DMS114 treated with DMSO at 0.1 percent for 48 hours (cell line): ENCODE data around the gene PNLIPRP3.
"Not testable (repeated sequence)": the region's sequence is repeated elsewhere in the genome, so short reads cannot be mapped to it uniquely, and the experiment has no call there.

Experiments
- DNase-seq: peaks from one replicate; lab custom pipeline; 2025; ENCODE audit not compliant: unreplicated experiment; lab: John Stamatoyannopoulos, UW

Gene PNLIPRP3

DNA sequence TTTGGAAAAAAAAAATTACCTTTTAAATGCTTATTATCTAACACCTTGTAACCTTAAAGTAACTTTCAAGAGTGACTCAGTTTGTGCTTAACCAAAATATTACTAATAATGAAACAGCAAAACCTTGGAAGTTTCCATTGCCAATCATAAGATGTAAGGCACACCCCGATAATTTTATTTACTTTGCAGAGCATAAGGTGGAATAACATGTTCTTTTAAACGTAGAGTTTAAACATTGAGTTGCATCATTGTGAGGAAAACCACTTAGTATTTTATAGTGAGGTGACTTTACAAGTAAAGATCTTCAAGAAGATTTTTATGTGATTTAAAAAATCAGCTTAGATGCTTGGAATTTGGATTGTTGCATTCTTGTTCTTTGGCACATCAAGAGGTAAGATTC lies at the start of gene PNLIPRP3:
PNLIPRP3 (plus strand) TSS at position 177 of the 400 bp plus-strand sequence; CDS start at position 343, 166 bp downstream.
- DNase-seq, result no peak

- DNase-seq, result no peak
Measured at GRCh38 chr10:116382290-116382689, 45.4 kb upstream of the PNLIPRP3 start.

DNA sequence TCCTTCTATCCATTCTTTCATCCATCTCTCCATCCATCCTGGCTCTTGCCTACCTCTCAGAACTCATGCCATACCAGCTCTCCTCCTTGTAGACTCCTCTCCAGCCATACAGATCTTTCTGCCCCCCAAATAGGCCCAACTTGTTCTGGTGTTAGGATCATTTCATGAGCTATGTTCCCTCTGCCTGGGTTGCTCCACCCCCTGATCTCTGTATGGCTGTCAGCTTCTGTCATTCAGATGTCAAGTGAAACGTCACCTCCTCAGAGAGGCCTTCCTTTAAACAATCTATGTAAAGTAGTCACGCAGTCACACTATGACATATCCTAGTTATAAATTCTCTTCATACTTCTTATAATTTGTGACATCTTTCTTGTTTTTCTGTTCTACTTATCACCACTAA lies 42.3 kb upstream of the PNLIPRP3 start:
- DNase-seq, result no peak

DNA sequence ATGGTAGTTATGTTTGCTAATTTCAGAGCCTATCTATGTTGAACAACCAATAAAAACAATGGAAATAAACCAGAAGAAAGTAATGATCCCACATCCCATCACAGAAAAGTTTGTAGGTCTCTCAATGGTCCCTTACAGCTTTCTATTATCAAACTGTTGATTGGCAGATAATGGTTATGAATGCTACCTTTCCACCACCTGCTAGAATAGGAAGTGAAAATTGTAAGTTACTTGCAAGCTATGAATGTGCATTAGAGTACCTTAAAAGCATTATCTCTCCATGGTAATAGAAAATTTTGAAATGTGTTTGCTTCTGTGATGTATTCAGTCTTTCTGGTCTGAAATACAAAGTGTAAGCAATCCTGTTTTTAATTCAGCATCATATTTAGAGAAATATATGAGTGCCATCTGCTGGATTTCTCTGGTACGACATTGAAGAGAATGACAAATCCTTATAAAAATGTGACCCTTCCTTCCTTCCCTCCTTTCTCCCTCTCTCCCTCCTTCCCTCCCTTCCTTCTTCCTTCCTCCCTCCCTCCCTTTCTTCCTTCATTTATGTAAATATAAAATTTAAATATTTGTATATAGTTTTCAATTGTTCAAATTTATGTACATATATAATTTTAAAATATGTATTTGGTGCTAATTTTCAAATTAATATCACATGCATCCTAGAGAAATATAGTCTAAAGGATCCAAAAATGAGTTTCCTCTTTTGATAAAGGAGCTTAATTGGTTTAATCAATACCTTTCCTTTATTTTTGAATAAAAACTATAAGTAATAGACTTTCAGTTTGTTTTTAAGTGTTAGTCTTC lies 41.4 kb upstream of the PNLIPRP3 start:
- DNase-seq, result peak; percentile 49

DNA sequence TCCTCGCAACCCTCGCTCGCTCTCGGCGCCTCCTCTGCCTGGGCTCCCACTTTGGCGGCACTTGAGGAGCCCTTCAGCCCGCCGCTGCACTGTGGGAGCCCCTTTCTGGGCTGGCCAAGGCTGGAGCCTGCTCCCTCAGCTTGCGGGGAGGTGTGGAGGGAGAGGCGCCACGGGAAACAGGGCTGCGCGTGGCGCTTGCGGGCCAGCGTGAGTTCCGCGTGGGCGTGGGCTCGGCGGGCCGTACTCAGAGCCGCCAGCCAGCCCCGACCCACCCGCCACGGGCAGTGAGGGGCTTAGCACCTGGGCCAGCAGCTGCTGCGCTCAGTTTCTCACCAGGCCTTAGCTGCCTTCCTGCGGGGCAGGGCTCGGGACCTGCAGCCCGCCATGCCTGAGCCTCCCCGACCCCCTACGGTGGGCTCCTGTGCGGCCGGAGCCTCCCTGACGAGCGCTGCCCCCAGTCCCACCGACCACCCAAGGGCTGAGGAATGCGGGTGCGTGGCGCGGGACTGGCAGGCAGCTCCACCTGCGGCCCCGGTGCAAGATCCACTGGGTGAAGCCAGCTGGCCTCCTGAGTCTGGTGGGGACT lies 34.3 kb upstream of the PNLIPRP3 start:
- not testable (repeated sequence) for DNase-seq

GRCh38 chr10:116395223-116395985 lies 32.2 kb upstream of the PNLIPRP3 start:
- DNase-seq, result no peak

DNA sequence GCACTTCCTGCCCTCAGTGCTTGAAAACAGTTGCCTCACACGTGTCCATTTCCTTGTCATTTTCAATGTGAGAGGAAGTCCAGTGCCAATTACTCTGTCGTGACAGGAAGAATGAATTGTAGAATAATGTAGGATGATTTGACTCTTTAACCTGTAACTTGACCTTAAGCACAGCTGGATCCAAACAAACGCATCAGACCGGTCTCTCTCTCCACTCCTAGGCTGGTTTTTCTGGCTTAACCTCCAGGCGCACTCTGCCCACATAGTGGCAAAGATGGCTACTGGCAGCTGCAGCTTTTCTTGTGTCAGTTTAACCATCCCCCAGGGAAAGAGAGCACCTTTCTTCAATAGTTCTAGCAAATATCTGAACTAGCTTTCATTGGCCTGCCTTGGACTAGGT lies 29.4 kb upstream of the PNLIPRP3 start:
- no peak for DNase-seq

- no peak for DNase-seq
Measured at GRCh38 chr10:116402858-116403257, 24.8 kb upstream of the PNLIPRP3 start.

GRCh38 chr10:116403740-116404250 lies 23.9 kb upstream of the PNLIPRP3 start:
- no peak for DNase-seq

DNA sequence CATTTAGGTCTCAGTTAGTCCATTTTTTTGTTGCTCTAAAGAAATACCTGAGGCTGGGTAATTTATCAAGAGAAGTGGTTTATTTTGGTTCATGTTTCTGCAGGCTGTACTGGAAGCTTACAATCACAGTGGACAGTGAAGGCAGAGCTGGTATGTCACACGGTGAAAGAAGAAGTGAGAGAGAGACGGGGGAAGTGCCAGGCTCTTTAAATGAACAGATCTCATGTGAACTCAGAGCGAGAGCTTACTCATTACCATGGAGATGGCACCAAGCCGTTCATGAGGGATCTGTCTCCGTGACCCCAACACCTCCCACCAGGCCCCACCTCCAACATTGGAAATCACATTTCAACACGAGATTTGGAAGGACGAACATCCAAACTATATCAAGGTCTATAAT lies 18.9 kb upstream of the PNLIPRP3 start:
- DNase-seq, result no peak

- no peak for DNase-seq
Measured at GRCh38 chr10:116410351-116410750, 17.3 kb upstream of the PNLIPRP3 start.

- DNase-seq, result no peak
Measured at GRCh38 chr10:116417821-116418220, 9.8 kb upstream of the PNLIPRP3 start.

- DNase-seq, result no peak
Measured at GRCh38 chr10:116418389-116418788, 9.3 kb upstream of the PNLIPRP3 start.

GRCh38 chr10:116421815-116422214 lies 5.8 kb upstream of the PNLIPRP3 start:
- DNase-seq, result no peak

GRCh38 chr10:116429288-116429977 lies 1.8 kb downstream of the PNLIPRP3 start:
- no peak for DNase-seq

- DNase-seq, result no peak
Measured at GRCh38 chr10:116430288-116430687, 2.6 kb downstream of the PNLIPRP3 start.

GRCh38 chr10:116431598-116431997 lies 4.0 kb downstream of the PNLIPRP3 start:
- no peak for DNase-seq

GRCh38 chr10:116437076-116437692 lies 9.5 kb downstream of the PNLIPRP3 start:
- DNase-seq, result no peak

- DNase-seq, result no peak
Measured at GRCh38 chr10:116440330-116441030, 12.8 kb downstream of the PNLIPRP3 start.
